ENCODE results near the gene MX1. TPM values are rescaled to one million over a fixed set of nuclear protein-coding genes. Genes with fewer than 3 reads are reported as not detected.

Gene MX1
- total RNA-seq, 3 donors from 2014 or later (not counting 1 experiment from before 2014, with no cell fraction given): 22.7 to 67.0 (median 60.6) TPM

GRCh38 chr21:41500363-41500762, 74.3 kb downstream of the MX1 start:
- intact Hi-C loops (cut with micrococcal nuclease): no loop called here
- 90% methylated on average over 5 of the region's 6 CpGs for WGBS (ENCODE audit: insufficient coverage)
- H3K4me3 Mint-ChIP-seq: no peak overlapping the region
- H3K4me1 ChIP-seq (ENCODE audit: control insufficient read depth, insufficient read depth, low read length): no peaks in the 10 kb centered on the region
- peaks cover 27 to 42% of the 10 kb centered on the region in 2 donors for H3K27me3 Mint-ChIP-seq (ENCODE audit: low read depth in 2 of 2)
- H3K27me3 ChIP-seq (ENCODE audit: control insufficient read depth, insufficient read depth, low read length): no peaks in the 10 kb centered on the region
- H3K36me3 ChIP-seq (ENCODE audit: control insufficient read depth, insufficient read depth, low read length): no peaks in the 10 kb centered on the region
- H3K27ac ChIP-seq (ENCODE audit: low read length): no peak overlapping the region
- TF ChIP-seq, protein P1, sequence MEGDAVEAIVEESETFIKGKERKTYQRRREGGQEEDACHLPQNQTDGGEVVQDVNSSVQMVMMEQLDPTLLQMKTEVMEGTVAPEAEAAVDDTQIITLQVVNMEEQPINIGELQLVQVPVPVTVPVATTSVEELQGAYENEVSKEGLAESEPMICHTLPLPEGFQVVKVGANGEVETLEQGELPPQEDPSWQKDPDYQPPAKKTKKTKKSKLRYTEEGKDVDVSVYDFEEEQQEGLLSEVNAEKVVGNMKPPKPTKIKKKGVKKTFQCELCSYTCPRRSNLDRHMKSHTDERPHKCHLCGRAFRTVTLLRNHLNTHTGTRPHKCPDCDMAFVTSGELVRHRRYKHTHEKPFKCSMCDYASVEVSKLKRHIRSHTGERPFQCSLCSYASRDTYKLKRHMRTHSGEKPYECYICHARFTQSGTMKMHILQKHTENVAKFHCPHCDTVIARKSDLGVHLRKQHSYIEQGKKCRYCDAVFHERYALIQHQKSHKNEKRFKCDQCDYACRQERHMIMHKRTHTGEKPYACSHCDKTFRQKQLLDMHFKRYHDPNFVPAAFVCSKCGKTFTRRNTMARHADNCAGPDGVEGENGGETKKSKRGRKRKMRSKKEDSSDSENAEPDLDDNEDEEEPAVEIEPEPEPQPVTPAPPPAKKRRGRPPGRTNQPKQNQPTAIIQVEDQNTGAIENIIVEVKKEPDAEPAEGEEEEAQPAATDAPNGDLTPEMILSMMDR (IDR thresholded peaks at IDR 0.05): no peak
- H3K9me3 Mint-ChIP-seq: no peaks in the 10 kb centered on the region
- H3K9me3 ChIP-seq (ENCODE audit: control insufficient read depth, insufficient read depth, low read length): no peaks in the 10 kb centered on the region
- no peak overlapping the region for H3K27ac Mint-ChIP-seq
- DNase-seq (no peak), ATAC-seq (no peak)
- H3K4me1 Mint-ChIP-seq: no peaks in the 10 kb centered on the region
- H3K4me3 ChIP-seq (ENCODE audit: low read length): no peak overlapping the region
- H3K36me3 Mint-ChIP-seq: no peaks in the 10 kb centered on the region

GRCh38 chr21:41500931-41501381, 74.9 kb downstream of the MX1 start:
- no peaks in the 10 kb centered on the region for H3K4me1 Mint-ChIP-seq
- no peak overlapping the region for H3K4me3 Mint-ChIP-seq
- no peaks in the 10 kb centered on the region for H3K27me3 ChIP-seq (ENCODE audit: control insufficient read depth, insufficient read depth, low read length)
- intact Hi-C loops (cut with micrococcal nuclease): no loop called here
- no peak overlapping the region for H3K27ac ChIP-seq (ENCODE audit: low read length)
- no peaks in the 10 kb centered on the region for H3K4me1 ChIP-seq (ENCODE audit: control insufficient read depth, insufficient read depth, low read length)
- no peaks in the 10 kb centered on the region for H3K9me3 ChIP-seq (ENCODE audit: control insufficient read depth, insufficient read depth, low read length)
- H3K36me3 Mint-ChIP-seq: no peaks in the 10 kb centered on the region
- H3K9me3 Mint-ChIP-seq: no peaks in the 10 kb centered on the region
- no peak for ATAC-seq
- TF ChIP-seq, protein P1 (IDR thresholded peaks at IDR 0.05): no peak
- H3K27ac Mint-ChIP-seq: no peak overlapping the region
- H3K36me3 ChIP-seq (ENCODE audit: control insufficient read depth, insufficient read depth, low read length): no peaks in the 10 kb centered on the region
- peaks cover 27 to 42% of the 10 kb centered on the region in 2 donors for H3K27me3 Mint-ChIP-seq (ENCODE audit: low read depth in 2 of 2)
- 63% methylated on average over 8 of the region's 9 CpGs for WGBS (ENCODE audit: insufficient coverage)
- no peak for DNase-seq
- no peak overlapping the region for H3K4me3 ChIP-seq (ENCODE audit: low read length)

DNA sequence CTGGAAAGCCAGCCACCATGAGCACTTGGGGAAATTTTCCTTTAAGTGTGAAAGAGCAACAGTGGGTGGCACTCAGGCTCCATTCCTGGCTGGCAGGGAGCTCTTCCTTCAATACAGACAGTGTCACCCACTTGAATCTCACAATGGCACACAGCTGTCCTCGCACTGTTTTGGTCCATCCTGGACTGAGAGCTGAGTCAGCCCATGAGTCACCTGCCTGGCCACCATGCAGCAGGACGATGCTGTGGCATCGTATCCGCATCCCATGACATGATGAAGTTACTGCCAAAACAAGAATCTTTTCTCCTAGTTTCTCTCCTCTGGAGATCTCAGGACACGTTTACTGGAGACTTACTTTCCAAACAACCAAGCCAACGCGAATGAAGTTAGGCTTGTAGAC, 75.9 kb downstream of the MX1 start:
- H3K36me3 ChIP-seq (ENCODE audit: control insufficient read depth, insufficient read depth, low read length): no peaks in the 10 kb centered on the region
- no peak overlapping the region for H3K4me3 Mint-ChIP-seq
- H3K9me3 Mint-ChIP-seq: no peaks in the 10 kb centered on the region
- 86% methylated on average over 7 of the region's 7 CpGs for WGBS (ENCODE audit: insufficient coverage)
- no peaks in the 10 kb centered on the region for H3K36me3 Mint-ChIP-seq
- peaks cover 5% of the 10 kb centered on the region for H3K27me3 ChIP-seq (ENCODE audit: control insufficient read depth, insufficient read depth, low read length)
- H3K9me3 ChIP-seq (ENCODE audit: control insufficient read depth, insufficient read depth, low read length): no peaks in the 10 kb centered on the region
- H3K4me3 ChIP-seq (ENCODE audit: low read length): no peak overlapping the region
- peaks cover 32 to 42% of the 10 kb centered on the region in 2 donors for H3K27me3 Mint-ChIP-seq (ENCODE audit: low read depth in 2 of 2)
- H3K4me1 ChIP-seq (ENCODE audit: control insufficient read depth, insufficient read depth, low read length): no peaks in the 10 kb centered on the region
- no peaks in the 10 kb centered on the region for H3K4me1 Mint-ChIP-seq
- no peak overlapping the region for H3K27ac Mint-ChIP-seq
- ATAC-seq (no peak), DNase-seq (no peak)
- TF ChIP-seq, protein P1 (IDR thresholded peaks at IDR 0.05): no peak
- intact Hi-C loops (cut with micrococcal nuclease): no loop called here
- H3K27ac ChIP-seq (ENCODE audit: low read length): no peak overlapping the region

GRCh38 chr21:41503331-41503730, 77.3 kb downstream of the MX1 start:
- intact Hi-C loops (cut with micrococcal nuclease): no loop called here
- H3K27ac Mint-ChIP-seq: no peak overlapping the region
- peaks cover 34 to 42% of the 10 kb centered on the region in 2 donors for H3K27me3 Mint-ChIP-seq (ENCODE audit: low read depth in 2 of 2)

More at GRCh38 chr21:41503331-41503730, 77.3 kb downstream of the MX1 start:
- DNase-seq (no peak), ATAC-seq (no peak)
- TF ChIP-seq, protein P1 (IDR thresholded peaks at IDR 0.05): no peak
- Mint-ChIP-seq H3K4me1 (no peaks in the 10 kb centered on the region), H3K9me3 (no peaks in the 10 kb centered on the region), H3K4me3 (no peak overlapping the region), H3K36me3 (no peaks in the 10 kb centered on the region)
- 91% methylated on average over 4 of the region's 4 CpGs for WGBS (ENCODE audit: insufficient coverage)
- Histone ChIP-seq H3K4me1 (ENCODE audit: control insufficient read depth, insufficient read depth, low read length) (no peaks in the 10 kb centered on the region), H3K4me3 (ENCODE audit: low read length) (no peak overlapping the region), H3K9me3 (ENCODE audit: control insufficient read depth, insufficient read depth, low read length) (no peaks in the 10 kb centered on the region), H3K36me3 (ENCODE audit: control insufficient read depth, insufficient read depth, low read length) (no peaks in the 10 kb centered on the region), H3K27me3 (ENCODE audit: control insufficient read depth, insufficient read depth, low read length) (peaks cover 7% of the 10 kb centered on the region), H3K27ac (ENCODE audit: low read length) (no peak overlapping the region)

All from natural killer cell (primary cell).